ENCODE measurements around the gene MYO1C.
"Not testable (repeated sequence)": the region's sequence is repeated elsewhere in the genome, so short reads cannot be mapped to it uniquely, and the experiment has no call there.

MYO1C gene

DNA sequence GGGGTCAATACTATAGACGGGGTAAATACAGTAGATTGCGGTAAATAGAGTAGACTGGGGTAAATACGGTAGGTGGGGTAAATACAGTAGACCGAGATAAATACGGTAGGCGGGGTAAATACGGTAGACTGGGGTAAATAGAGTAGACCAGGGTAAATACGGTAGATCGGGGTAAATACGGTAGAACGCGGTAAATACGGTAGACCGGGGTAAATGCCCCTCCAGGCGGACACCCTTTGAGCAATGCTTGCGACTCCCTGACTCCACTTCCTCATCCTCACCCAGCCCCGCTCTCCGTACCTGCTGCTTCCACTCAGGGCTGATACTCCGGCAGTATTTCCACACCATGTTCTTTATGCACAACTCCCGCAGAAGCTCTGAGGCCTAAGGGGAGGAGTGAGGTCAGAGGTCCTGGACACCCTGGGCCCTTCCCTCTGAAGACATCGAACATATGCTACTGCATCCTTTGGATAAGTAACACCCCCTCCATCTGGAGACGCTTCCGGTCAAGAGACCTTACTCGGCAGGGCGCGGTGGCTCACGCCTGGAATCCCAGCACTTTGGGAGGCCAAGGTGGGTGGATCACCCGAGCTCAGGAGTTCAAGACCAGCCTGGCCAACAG is 23.1 kb downstream of the MYO1C start:
- Mint-ChIP-seq H3K4me1 (ENCODE audit: low read depth) (peaks cover 15% of the 10 kb centered on the region), H3K36me3 (ENCODE audit: low read depth) (peaks cover 38% of the 10 kb centered on the region), H3K4me3 (no peak overlapping the region), H3K27ac (no peak overlapping the region), H3K27me3 (peaks cover 6% of the 10 kb centered on the region), H3K9me3 (no peaks in the 10 kb centered on the region)
- no peak for DNase-seq

DNA sequence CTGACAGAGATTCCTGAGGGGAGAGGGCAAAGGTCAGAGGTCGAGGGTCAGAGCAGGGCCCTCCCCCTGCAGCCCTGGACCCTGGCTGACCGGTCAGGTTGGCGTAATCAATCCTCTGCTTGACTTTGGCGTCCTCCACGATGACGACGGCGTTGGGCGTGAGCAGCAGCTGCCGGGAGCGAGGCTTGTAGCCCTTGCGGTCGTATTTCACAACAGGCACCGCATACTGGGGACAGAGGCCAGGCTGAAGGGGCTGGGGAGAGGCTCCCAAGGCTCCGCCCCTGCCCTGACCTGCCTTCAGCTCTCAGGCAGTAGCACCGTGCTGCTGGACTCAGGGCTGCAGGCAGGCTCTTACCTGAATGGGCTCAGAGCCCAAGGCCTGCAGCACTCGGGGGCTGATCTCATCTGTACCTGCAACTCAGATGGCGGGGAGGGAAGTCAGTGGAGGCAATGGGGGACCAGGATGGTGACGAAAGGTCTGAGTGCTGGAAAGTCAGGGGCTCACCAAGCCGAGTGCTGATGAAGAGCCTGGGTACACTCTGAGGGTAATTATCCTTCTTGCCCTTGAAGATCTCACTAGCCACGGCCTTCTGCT is 24.5 kb downstream of the MYO1C start:
- Mint-ChIP-seq H3K9me3 (no peaks in the 10 kb centered on the region), H3K4me1 (ENCODE audit: low read depth) (peaks cover 13% of the 10 kb centered on the region), H3K27me3 (peaks cover 14% of the 10 kb centered on the region), H3K4me3 (no peak overlapping the region), H3K36me3 (ENCODE audit: low read depth) (peaks cover 38% of the 10 kb centered on the region), H3K27ac (no peak overlapping the region)
- no peak for DNase-seq

DNA sequence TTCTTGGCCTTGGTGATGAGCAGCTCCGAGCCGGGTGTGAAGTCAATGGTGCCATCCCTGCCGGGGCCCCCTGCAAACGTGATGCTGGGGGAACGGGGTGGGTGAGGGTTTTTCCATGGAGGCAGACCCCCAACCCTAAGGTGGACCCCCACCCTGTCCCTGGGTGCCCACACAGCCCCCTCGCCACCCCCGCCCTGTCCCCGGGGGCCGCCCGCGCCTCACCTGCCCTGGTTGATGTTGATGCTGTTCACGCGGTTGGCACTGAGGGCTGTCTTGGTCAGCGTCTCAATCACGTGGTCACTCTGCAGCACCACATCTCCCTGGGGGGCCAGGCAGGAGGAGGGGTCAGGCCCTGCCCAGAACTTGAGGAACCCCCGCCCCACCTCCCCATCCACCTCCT is 25.2 kb downstream of the MYO1C start:
- H3K27me3 Mint-ChIP-seq, result peaks cover 20% of the 10 kb centered on the region
- DNase-seq, result no peak
- peaks cover 15% of the 10 kb centered on the region for H3K4me1 Mint-ChIP-seq (ENCODE audit: low read depth)
- H3K9me3 Mint-ChIP-seq, result no peaks in the 10 kb centered on the region
- peaks cover 38% of the 10 kb centered on the region for H3K36me3 Mint-ChIP-seq (ENCODE audit: low read depth)
- H3K27ac Mint-ChIP-seq, result no peak overlapping the region
- H3K4me3 Mint-ChIP-seq, result no peak overlapping the region

DNA sequence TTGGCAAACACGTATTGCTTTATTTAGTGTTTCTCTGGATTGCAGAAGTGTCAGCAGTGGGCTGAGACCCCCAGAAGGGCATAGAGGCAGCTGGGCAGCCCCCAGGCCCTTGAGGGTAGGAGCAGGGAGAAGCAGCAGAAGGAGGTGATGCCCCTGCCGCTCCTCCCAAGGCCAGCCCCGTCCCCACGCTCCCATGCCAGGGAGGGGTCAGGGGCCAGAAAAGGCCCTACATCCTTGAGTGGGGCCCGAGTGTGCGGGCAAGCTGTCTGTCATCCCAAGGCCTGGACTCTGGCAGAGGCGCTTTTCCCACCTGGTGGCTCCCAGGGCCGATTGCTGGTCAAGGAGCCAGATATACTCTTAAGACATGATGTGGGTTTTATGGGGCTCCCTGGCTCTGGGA is 28.3 kb downstream of the MYO1C start:
- no peak overlapping the region for H3K4me3 Mint-ChIP-seq
- no peaks in the 10 kb centered on the region for H3K9me3 Mint-ChIP-seq
- H3K4me1 Mint-ChIP-seq (ENCODE audit: low read depth), result peaks cover 30% of the 10 kb centered on the region
- H3K27ac Mint-ChIP-seq, result no peak overlapping the region
- peaks cover 21% of the 10 kb centered on the region for H3K36me3 Mint-ChIP-seq (ENCODE audit: low read depth)
- no peak for DNase-seq
- H3K27me3 Mint-ChIP-seq, result peaks cover 36% of the 10 kb centered on the region

DNA sequence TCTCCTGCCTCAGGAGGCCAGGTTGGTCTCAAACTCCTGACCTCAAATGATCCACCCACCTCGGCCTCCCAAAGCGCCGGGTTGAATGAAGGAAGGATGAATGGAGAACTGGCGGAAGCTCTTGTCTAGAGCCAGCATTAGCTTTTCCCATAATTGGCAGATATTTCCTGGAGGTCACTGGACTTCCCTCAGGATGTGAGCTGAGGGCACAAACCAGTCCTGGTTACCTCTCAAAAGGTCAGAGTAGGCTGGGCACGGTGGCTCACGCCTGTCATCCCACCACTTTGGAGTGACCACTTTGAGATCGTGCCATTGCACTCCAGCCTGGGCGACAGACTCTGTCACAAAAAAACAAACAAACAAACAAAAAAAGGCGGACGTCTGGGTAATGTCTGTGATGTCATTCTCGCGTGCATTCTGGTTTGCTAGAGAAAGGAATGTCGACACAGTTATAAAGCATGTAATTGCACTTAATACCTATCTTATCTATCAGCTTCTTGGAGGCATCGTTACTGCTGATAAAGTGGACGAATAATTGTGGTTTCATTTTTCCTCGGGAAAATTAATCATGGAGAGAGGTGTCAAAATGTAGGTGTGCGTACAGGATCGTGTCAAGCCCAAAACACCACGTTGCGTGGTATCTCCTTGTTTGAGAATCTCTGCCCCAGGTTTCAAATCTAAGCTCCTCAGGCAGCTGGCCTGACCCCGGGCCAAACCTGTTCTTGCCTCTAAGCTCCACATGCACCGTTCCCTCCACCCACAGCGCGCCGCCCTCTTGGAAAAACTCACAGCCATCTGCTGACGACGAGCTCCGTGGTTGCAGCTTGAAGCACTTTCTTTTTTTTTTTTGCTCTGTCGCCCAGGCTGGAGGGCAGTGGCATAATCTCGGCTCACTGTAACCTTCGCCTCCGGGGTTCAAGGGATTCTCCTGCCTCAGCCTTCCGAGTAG is 30.0 kb downstream of the MYO1C start:
- H3K36me3 Mint-ChIP-seq (ENCODE audit: low read depth), result peaks cover 6% of the 10 kb centered on the region
- H3K4me1 Mint-ChIP-seq (ENCODE audit: low read depth), result peaks cover 32% of the 10 kb centered on the region
- H3K27me3 Mint-ChIP-seq, result peaks cover 39% of the 10 kb centered on the region
- DNase-seq, result no peak
- H3K4me3 Mint-ChIP-seq, result peak overlapping the region; percentile 9
- no peaks in the 10 kb centered on the region for H3K9me3 Mint-ChIP-seq
- H3K27ac Mint-ChIP-seq, result peak overlapping the region; percentile 86

DNA sequence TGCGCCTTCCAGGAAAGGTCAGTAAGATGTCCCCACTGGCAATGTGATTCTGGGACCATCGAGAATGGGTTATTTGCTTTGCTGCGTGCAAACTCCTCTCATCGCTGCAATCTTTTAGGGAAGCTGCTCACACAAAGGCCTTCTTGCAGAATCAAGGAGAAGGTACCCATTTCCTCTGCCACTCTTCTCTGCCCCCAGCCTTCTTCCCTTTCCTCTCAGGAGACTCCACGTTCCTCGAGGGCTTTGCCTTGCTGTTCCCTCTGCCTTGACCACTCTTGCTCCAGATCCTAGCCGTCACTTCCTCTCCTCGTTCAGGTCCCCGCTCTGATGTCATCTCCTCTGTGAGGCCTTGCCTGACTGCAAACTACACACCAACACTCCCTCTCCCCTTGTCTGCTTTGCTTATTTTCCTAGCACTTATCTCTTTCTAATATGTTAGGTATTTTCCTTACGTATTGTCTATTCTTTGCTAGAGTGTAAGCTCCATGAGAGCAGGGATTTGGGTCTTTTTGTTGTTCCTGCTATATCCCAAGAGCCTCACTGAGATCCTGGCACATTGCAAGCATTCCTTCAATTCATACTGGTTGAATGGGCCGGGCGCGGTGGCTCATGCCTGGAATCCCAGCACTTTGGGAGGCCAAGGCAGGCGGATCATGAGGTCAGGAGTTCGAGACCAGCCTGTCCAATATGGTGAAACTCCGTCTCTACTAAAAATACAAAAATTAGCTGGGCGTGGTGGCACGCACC is 31.1 kb downstream of the MYO1C start:
- Mint-ChIP-seq H3K4me3 (no peak overlapping the region), H3K4me1 (ENCODE audit: low read depth) (peaks cover 40% of the 10 kb centered on the region), H3K9me3 (no peaks in the 10 kb centered on the region), H3K27ac (no peak overlapping the region), H3K27me3 (peaks cover 42% of the 10 kb centered on the region), H3K36me3 (ENCODE audit: low read depth) (peaks cover 3% of the 10 kb centered on the region)
- DNase-seq, result no peak

DNA sequence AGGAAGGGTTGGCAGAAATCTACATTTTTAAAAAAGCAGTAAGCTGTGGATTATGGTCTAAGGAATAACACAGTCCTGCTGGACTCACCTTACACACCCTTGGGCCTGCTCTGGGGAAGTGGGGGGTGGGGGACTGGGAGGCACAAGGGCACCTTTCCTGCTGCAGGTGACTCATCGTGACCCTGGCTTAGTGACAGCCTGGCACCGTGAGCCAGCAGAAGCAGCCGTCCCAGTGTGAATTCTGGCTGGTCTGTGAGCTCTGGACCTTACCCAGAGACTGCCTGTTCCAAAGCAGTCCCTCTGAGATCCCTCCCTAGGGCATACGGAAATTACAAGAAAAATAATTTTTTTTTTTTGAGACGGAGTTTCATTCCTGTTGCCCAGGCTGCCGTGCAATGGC is 32.3 kb downstream of the MYO1C start:
- Mint-ChIP-seq H3K27me3 (peaks cover 42% of the 10 kb centered on the region), H3K36me3 (ENCODE audit: low read depth) (peaks cover 2% of the 10 kb centered on the region), H3K4me3 (no peak overlapping the region)

DNA sequence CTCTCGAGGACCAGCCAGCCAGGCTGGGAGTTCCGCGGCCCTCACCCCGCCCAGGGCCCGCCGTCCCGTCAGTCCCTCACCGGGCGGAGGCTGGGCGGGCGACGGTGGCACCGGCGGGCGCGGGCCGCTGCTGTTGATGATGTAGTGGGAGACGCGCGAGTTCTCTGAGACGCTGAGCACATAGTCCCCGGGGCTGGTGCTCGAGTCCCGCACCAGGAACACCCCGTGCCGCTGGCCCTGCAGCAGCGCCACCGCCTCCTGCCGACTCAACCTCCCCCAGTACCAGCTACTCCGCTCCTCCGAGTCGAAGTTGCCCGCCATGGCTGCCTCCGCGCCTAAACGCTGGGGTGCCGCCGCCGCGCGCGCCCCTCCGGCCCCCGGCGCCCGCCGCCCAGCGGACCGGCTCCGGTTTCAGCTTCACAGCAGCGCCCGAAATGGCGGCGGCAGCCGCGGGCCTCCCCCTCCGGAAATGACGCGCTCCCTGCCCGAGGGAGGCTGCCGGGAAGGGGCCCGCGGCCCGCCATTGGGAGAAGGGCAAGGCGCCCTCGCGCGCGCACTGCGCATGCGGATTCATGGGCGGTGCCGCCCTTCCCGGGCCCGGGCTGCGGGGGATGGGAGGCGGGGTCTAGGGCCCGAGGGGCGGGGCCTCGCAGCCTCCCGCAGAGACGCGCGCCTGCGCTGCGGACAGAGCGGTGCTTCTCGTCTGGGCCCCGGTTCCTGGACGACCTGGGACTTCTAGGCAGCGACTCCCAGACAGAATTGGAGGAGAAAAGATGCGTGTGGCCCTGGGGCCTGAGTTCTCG is 36.5 kb downstream of the MYO1C start, which contains the start of gene CRK:
TSS of gene CRK (minus strand) at position 436 of the 803 bp plus-strand sequence. CDS start at position 321, 115 bp downstream.
- Mint-ChIP-seq H3K4me3 (peak within 1 kb of the TSS; percentile 92), H3K4me1 (ENCODE audit: low read depth) (peaks cover 52% of the 10 kb centered on the region), H3K27me3 (peaks cover 14% of the 10 kb centered on the region), H3K9me3 (no peaks in the 10 kb centered on the region), H3K36me3 (ENCODE audit: low read depth) (peaks cover 35% of the 10 kb centered on the region), H3K27ac (peak within 1 kb of the TSS; percentile 94)
- peak; percentile 99 for DNase-seq

More for the DNA sequence above, 32.3 kb downstream of the MYO1C start:
- no peak for DNase-seq
- Mint-ChIP-seq H3K9me3 (no peaks in the 10 kb centered on the region), H3K27ac (no peak overlapping the region), H3K4me1 (ENCODE audit: low read depth) (peaks cover 41% of the 10 kb centered on the region)

DNA sequence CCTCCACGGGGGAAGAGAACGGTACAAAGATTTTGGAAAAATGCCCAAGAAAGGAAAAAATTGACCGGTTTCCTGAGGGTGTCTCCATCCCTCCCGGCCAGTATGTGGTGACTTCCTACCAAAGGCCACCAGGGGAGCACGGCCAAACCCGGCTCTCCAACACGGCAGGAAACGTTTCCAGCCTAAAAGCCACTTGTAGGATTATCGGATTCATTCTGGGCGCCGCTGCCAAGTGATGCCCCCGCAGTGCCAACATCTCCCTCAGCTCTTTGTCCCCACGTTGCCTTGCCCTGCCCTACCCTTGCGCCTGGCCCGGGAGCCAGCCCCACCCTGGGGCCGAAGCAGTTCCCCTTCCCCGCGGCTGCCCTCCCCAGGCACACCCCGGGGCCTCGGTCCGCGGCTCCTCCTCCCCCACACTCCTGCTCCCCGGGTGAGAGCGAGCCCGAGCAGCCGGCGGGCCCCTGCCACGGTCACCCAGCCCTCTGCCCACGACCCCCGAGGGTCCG is 37.1 kb downstream of the MYO1C start:
- peaks cover 55% of the 10 kb centered on the region for H3K4me1 Mint-ChIP-seq (ENCODE audit: low read depth)
- peaks cover 11% of the 10 kb centered on the region for H3K27me3 Mint-ChIP-seq
- peak; percentile 64 for DNase-seq
- no peaks in the 10 kb centered on the region for H3K9me3 Mint-ChIP-seq
- H3K4me3 Mint-ChIP-seq, result peak overlapping the region; percentile 92
- peak overlapping the region; percentile 94 for H3K27ac Mint-ChIP-seq
- H3K36me3 Mint-ChIP-seq (ENCODE audit: low read depth), result peaks cover 37% of the 10 kb centered on the region

DNA sequence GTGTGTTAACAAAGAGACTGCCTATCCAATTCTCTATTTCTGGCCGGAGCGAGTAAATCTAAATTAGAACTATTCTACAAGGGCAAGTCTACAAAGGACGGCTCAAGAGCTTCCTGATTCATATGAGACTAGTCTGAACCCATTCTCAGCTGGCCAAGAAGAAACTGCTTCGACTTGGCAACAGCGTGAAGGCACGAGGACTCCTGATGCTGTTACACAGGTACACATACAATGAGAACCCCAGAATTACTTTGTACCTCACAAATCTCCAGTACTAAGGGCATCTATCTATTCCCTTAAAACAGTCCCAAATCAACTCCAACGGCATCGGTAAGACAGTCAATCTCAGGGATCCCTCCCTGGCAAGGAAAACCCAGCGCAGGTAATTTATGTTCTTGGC is 37.9 kb downstream of the MYO1C start:
- Mint-ChIP-seq H3K9me3 (no peaks in the 10 kb centered on the region), H3K27ac (peak overlapping the region; percentile 72), H3K4me3 (peak overlapping the region; percentile 92), H3K27me3 (peaks cover 6% of the 10 kb centered on the region), H3K36me3 (ENCODE audit: low read depth) (peaks cover 42% of the 10 kb centered on the region), H3K4me1 (ENCODE audit: low read depth) (peaks cover 50% of the 10 kb centered on the region)
- DNase-seq, result no peak

DNA sequence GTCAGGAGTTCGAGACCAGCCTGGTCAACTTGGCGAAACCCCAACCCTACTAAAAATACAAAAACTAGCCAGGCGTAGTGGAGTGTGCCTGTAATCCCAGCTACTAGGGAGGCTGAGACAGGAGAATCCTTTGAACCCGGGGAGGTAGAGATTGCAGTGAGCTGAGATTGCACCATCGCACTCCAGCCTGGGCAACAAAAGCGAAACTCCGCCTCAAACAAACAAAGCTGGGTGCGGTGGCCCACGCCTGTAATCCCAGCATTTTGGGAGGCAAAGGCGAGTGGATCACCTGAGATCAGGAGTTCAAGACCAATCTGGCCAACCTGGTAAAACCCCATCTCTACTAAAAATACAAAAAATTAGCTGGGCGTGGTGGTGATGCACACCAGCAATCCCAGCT is 38.8 kb downstream of the MYO1C start:
- H3K27ac Mint-ChIP-seq, result peak overlapping the region; percentile 52
- H3K36me3 Mint-ChIP-seq (ENCODE audit: low read depth), result peaks cover 50% of the 10 kb centered on the region
- H3K9me3 Mint-ChIP-seq, H3K27me3 Mint-ChIP-seq, DNase-seq: not testable (repeated sequence)
- H3K4me1 Mint-ChIP-seq (ENCODE audit: low read depth), result peaks cover 59% of the 10 kb centered on the region
- peak overlapping the region; percentile 60 for H3K4me3 Mint-ChIP-seq

DNA sequence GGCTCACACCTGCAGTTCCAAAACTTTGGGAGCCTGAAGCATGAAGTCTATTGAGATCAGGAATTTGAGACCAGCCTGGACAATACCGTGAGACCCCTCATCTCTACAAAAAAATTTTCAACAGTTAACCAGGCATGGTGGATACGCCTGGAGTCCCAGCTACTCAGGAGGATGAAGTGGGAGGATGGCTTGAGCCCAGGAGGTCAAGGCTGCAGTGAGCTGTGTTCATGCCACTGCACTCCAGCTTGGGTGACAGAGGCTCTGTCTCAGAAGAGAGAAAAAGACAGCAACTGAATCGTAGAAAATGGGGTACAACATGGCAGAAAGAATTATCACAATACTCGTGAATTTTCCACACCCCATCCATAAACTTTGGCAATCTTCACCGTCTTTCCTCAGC is 39.6 kb downstream of the MYO1C start:
- Mint-ChIP-seq H3K36me3 (ENCODE audit: low read depth) (peaks cover 57% of the 10 kb centered on the region), H3K4me3 (no peak overlapping the region), H3K9me3 (no peaks in the 10 kb centered on the region), H3K4me1 (ENCODE audit: low read depth) (peaks cover 64% of the 10 kb centered on the region), H3K27me3 (peaks cover 6% of the 10 kb centered on the region), H3K27ac (peak overlapping the region; percentile 72)
- no peak for DNase-seq

DNA sequence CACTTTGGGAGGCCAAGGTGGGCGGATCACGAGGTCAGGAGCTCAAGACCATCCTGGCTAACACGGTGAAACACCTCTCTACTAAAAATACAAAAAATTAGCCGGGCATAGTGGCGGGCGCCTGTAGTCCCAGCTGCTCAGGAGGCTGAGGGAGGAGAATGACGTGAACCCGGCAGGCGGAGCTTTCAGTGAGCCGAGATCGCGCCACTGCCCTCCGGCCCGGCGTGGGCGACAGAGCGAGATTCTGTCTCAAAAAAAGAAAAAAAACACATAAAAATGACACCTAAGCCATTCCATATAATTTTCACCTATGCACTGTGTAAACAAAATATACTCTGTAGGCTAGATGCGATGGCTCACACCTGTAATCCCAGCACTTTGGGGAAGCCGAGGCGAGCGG is 42.2 kb downstream of the MYO1C start:
- peaks cover 75% of the 10 kb centered on the region for H3K36me3 Mint-ChIP-seq (ENCODE audit: low read depth)

More for the DNA sequence above, 42.2 kb downstream of the MYO1C start:
- DNase-seq, H3K9me3 Mint-ChIP-seq, H3K27ac Mint-ChIP-seq, H3K4me3 Mint-ChIP-seq, H3K27me3 Mint-ChIP-seq: not testable (repeated sequence)
- peaks cover 73% of the 10 kb centered on the region for H3K4me1 Mint-ChIP-seq (ENCODE audit: low read depth)

Measured in activated T-cell treated with anti-CD3 and anti-CD28 coated beads, Interleukin-2, amount 50 U/mL, for 24 hours (primary cell).